K562 (cell line): Measurements from ENCODE around the gene ZNF581. TPM values are rescaled to one million over a fixed set of nuclear protein-coding genes. Genes with fewer than 3 reads are reported as not detected.

Experiments used
- ATAC-seq: fragments of 200-7000 bp; cut with Tn5 transposase; 3 replicates; pipeline ENCODE4 v1.9.1; 2020; ENCODE audit warnings: moderate library complexity
- BruUV-seq: library from RNA; stranded (reverse); fragments of 400-500 nt; replicated peaks from 2 replicates; lab custom pipeline; 2021; lab: Mats Ljungman, UMichigan
- CTCF ChIA-PET: fragments of 300-600 bp; formaldehyde crosslinking; extraction: SDS; loops from one replicate; lab custom pipeline; 2021; ENCODE audit warnings: low intra/inter-chr PET ratio; lab: Yijun Ruan, JAX
- POLR2A ChIA-PET: fragments of 300-600, 350-650 bp; sonication (Branson Sonifier 250); formaldehyde crosslinking; extraction: SDS; loops from one replicate; lab custom pipeline; 2021; ENCODE audit warnings: antibody characterized with exemption, inconsistent platforms; lab: Yijun Ruan, JAX
- DNase-seq, 4 experiments: peaks; one replicate each; pipeline versions ENCODE4 v3.0.0 to v3.0.0-alpha.2; 2011 to 2018; ENCODE audit warnings: low spot score in 3 of 4, mixed read lengths in 3 of 4; ENCODE audit errors: extremely low read depth in 1 of 4
- FAIRE-seq: peaks from 2 replicates; lab custom pipeline; 2011; peaks lifted over from hg19 to GRCh38; lab: Jason Lieb, UNC
- H2AFZ ChIP-seq: 2 replicates; pipeline ENCODE4 v1.6.0; 2011; ENCODE audit warnings: low read depth, low read length, control low read depth, inconsistent platforms
- H3K27ac ChIP-seq: fragments of 200-600 bp; 3 replicates; pipeline ENCODE4 v1.8.0; 2011; ENCODE audit warnings: low read depth, mild to moderate bottlenecking, control low read depth, inconsistent platforms, low read length, moderate library complexity, mixed read lengths; ENCODE audit errors: extremely low read depth
- H3K27me3 ChIP-seq, 2 experiments: fragments of 300-600 bp in 1 of 2; 2 replicates in 1 of 2; 3 replicates in 1 of 2; pipeline versions ENCODE4 v1.6.0 to v1.8.0; 2011; ENCODE audit warnings: inconsistent platforms in 2 of 2, low read length in 2 of 2, mild to moderate bottlenecking in 1 of 2, mixed read lengths in 1 of 2, moderate library complexity in 1 of 2; ENCODE audit not compliant: control insufficient read depth in 2 of 2, insufficient read depth in 2 of 2
- H3K36me3 ChIP-seq: fragments of 300-600 bp; 3 replicates; pipeline ENCODE4 v1.8.0; 2011; ENCODE audit warnings: mild to moderate bottlenecking, low read length, inconsistent platforms; ENCODE audit not compliant: control insufficient read depth, insufficient read depth
- H3K4me1 ChIP-seq, 2 experiments: fragments of 200-600 bp in 1 of 2; replicated peaks in 1 of 2; 2 replicates in 1 of 2; 3 replicates in 1 of 2; pipeline versions ENCODE4 v1.5.1 to v1.8.0; 2011; ENCODE audit warnings: inconsistent platforms in 2 of 2, low read length in 2 of 2, mild to moderate bottlenecking in 1 of 2, mixed read lengths in 1 of 2, moderate library complexity in 1 of 2; ENCODE audit not compliant: control insufficient read depth in 2 of 2, insufficient read depth in 2 of 2
- H3K4me2 ChIP-seq: 2 replicates; pipeline ENCODE4 v1.6.1; 2011; ENCODE audit warnings: low read length, control low read depth, inconsistent platforms, mixed read lengths; ENCODE audit not compliant: insufficient read depth
- H3K4me3 ChIP-seq: fragments of 200-600 bp; sonication (generic), shearing (Covaris generic); 2 replicates; pipeline ENCODE4 v1.5.1; 2016; ENCODE audit warnings: control low read depth, inconsistent platforms
- H3K79me2 ChIP-seq: fragments of 200-600 bp; 3 replicates; pipeline ENCODE4 v1.8.0; 2011; ENCODE audit warnings: low read length, inconsistent platforms; ENCODE audit not compliant: control insufficient read depth, insufficient read depth
- H3K9ac ChIP-seq, 2 experiments: 2 replicates each; pipeline versions ENCODE4 v1.6.0 to v1.6.1; 2011; ENCODE audit warnings: low read depth in 2 of 2, low read length in 2 of 2, control low read depth in 1 of 2, inconsistent platforms in 1 of 2, mild to moderate bottlenecking in 1 of 2, mixed read lengths in 1 of 2; ENCODE audit not compliant: insufficient read depth in 1 of 2
- H3K9me1 ChIP-seq: one replicate; pipeline ENCODE4 v1.6.0; 2011; ENCODE audit warnings: inconsistent platforms, mild to moderate bottlenecking, low read length, moderate library complexity; ENCODE audit not compliant: control insufficient read depth, insufficient read depth
- H3K9me3 ChIP-seq: replicated peaks from 2 replicates; pipeline ENCODE4 v1.5.1; 2011; ENCODE audit warnings: low read depth, low read length, inconsistent platforms; ENCODE audit not compliant: control insufficient read depth, insufficient read depth
- H4K20me1 ChIP-seq: replicated peaks from 2 replicates; pipeline ENCODE4 v1.6.1; 2011; ENCODE audit warnings: low read length, inconsistent platforms, mixed read lengths; ENCODE audit not compliant: control insufficient read depth, insufficient read depth
- EZH2 ChIP-seq: IDR thresholded peaks from 2 replicates; pipeline ENCODE4 v1.6.1; 2012; ENCODE audit warnings: low read depth, mild to moderate bottlenecking, inconsistent platforms, low read length, borderline replicate concordance
- HCFC1 ChIP-seq: IDR thresholded peaks from 2 replicates; pipeline ENCODE4 v1.6.1; 2012; ENCODE audit warnings: low read depth, low read length, improper control_type of control experiment
- HSF4 ChIP-seq: fragments of 250-450 bp; sonication (Bioruptor Pico); IDR thresholded peaks from 2 replicates; pipeline ENCODE4 v2.1.2; 2022; ENCODE audit warnings: mild to moderate bottlenecking, moderate library complexity, borderline replicate concordance
- NFYB ChIP-seq: IDR thresholded peaks from 2 replicates; pipeline ENCODE4 v1.6.1; 2011; ENCODE audit warnings: mild to moderate bottlenecking, moderate library complexity; ENCODE audit not compliant: insufficient read length; ENCODE audit errors: extremely low read depth
- RAD51 ChIP-seq: fragments of 450-650 bp; IDR thresholded peaks from 2 replicates; pipeline ENCODE4 v1.7.1; 2016; ENCODE audit warnings: low read depth, mild to moderate bottlenecking, borderline replicate concordance
- RBM34 ChIP-seq: fragments of 200-400 bp; formaldehyde crosslinking; IDR thresholded peaks from 2 replicates; pipeline ENCODE4 v1.6.1; 2018; ENCODE audit warnings: low read length, borderline replicate concordance; ENCODE audit not compliant: insufficient read depth
- SMAD1 ChIP-seq: fragments of 150-350 bp; IDR thresholded peaks from 2 replicates; pipeline ENCODE4 v1.6.1; 2014; ENCODE audit warnings: low read length, low read depth; ENCODE audit not compliant: partially characterized antibody
- SMAD4 ChIP-seq: fragments of 250-450 bp; sonication (Bioruptor Pico); conservative IDR thresholded peaks from 2 replicates; pipeline ENCODE4 v1.8.0; 2021; ENCODE audit warnings: inconsistent platforms, mild to moderate bottlenecking, moderate library complexity
- STAG1 ChIP-seq: sonication (generic); formaldehyde crosslinking; IDR thresholded peaks from 2 replicates; pipeline ENCODE4 v1.5.0; 2020; ENCODE audit warnings: missing genetic modification reagents, borderline replicate concordance
- ZNF175 ChIP-seq: fragments of 200-800 bp; sonication (Bioruptor generic); IDR thresholded peaks from 2 replicates; pipeline ENCODE4 v1.6.1; 2016; ENCODE audit warnings: low read depth, mild to moderate bottlenecking, missing genetic modification characterization, missing compliant biosample characterization
- ZNF184 ChIP-seq: sonication (generic); formaldehyde crosslinking; IDR thresholded peaks from 2 replicates; pipeline ENCODE4 v1.5.0; 2020; ENCODE audit warnings: missing genetic modification reagents
- WGBS: fragments of 100-300 bp; shearing (Covaris generic); methylation state at CpG from one replicate; pipeline ENCODE4 v1.1.6; 2016; ENCODE audit warnings: low coverage, mixed read lengths; ENCODE audit not compliant: insufficient coverage; ENCODE audit errors: missing lambda C conversion rate; 5-methylcytosine and 5-hydroxymethylcytosine counted together
- in situ Hi-C: fragments of 300-500 bp; cut with MboI; formaldehyde crosslinking; loops from 4 replicates; pipeline ENCODE4 v1.15.0; 2018; ENCODE audit warnings: inconsistent platforms, mixed read lengths
- intact Hi-C: fragments of 100-400 bp; cut with micrococcal nuclease; formaldehyde crosslinking; loops from 2 replicates; pipeline ENCODE4 v1.14.2; 2022
- polyA plus RNA-seq, 8 experiments: library from polyadenylated mRNA; depleted of rRNA in 4 of 8; stranded (reverse) in 5 of 8; unstranded in 3 of 8; fragments of >200 nt; fragmentation: Nextera tagmentation in 2 of 8; fragmentation: Illumina TruSeq in 1 of 8; extraction: Ambion mirVana in 2 of 8; extraction: Trizol in 1 of 8; gene quantifications; 2 replicates each; pipeline versions ENCODE4 v1.2.1 to v1.2.3, GENCODE V29; 2011 to 2014; ENCODE audit warnings: inconsistent platforms in 1 of 8, missing spikeins in 1 of 8
- total RNA-seq, 7 experiments: library from RNA; depleted of rRNA in 6 of 7; stranded (reverse); fragments of >200 nt in 6 of 7; fragmentation: Illumina TruSeq in 2 of 7; extraction: Trizol in 2 of 7; gene quantifications; 2 replicates each; pipeline versions ENCODE4 v1.2.1 to v1.2.3, GENCODE V29; 2011 to 2021; ENCODE audit warnings: low replicate concordance in 1 of 7
- TF ChIP-seq, protein P1 (sequence below): fragments of 250-450 bp; sonication (Bioruptor Pico); IDR thresholded peaks from 2 replicates; pipeline ENCODE4 v1.8.0; 2022; ENCODE audit warnings: moderate library complexity, mild to moderate bottlenecking, inconsistent platforms
- TF ChIP-seq, protein P2 (sequence below): fragments of 250-450 bp; sonication (Bioruptor Pico); IDR thresholded peaks from 2 replicates; pipeline ENCODE4 v1.9.0; 2021; ENCODE audit warnings: mild to moderate bottlenecking
- TF ChIP-seq, protein P3 (sequence below), 3 experiments: fragments of 200-800 bp in 1 of 3; fragments of 250-450 bp in 1 of 3; fragments of 450-650 bp in 1 of 3; sonication (Bioruptor Pico) in 1 of 3; sonication (Bioruptor generic) in 1 of 3; formaldehyde crosslinking in 1 of 3; IDR thresholded peaks; 2 replicates each; pipeline versions ENCODE4 v1.6.1 to v1.8.0; 2016 to 2022; ENCODE audit warnings: mild to moderate bottlenecking in 2 of 3, missing genetic modification characterization in 2 of 3, missing compliant biosample characterization in 1 of 3, moderate library complexity in 1 of 3
- TF ChIP-seq, protein P4 (sequence below): sonication (generic); formaldehyde crosslinking; IDR thresholded peaks from 2 replicates; pipeline ENCODE4 v1.8.1; 2023; ENCODE audit warnings: mild to moderate bottlenecking, missing genetic modification reagents, moderate library complexity
- TF ChIP-seq, protein P5 (sequence below), 2 experiments: fragments of 450-650 bp in 1 of 2; sonication (generic) in 1 of 2; formaldehyde crosslinking; conservative IDR thresholded peaks; 2 replicates each; pipeline versions ENCODE4 v1.4.0 to v1.8.1; 2020 to 2022; ENCODE audit warnings: mild to moderate bottlenecking in 1 of 2, missing genetic modification reagents in 1 of 2

Gene ZNF581
- total and polyA plus RNA-seq, 9 of the 15 experiments (the other 6 are each of a cell fraction or from before 2014, with no cell fraction given), result 2.4 to 39.4 (median 15.4) TPM

DNA sequence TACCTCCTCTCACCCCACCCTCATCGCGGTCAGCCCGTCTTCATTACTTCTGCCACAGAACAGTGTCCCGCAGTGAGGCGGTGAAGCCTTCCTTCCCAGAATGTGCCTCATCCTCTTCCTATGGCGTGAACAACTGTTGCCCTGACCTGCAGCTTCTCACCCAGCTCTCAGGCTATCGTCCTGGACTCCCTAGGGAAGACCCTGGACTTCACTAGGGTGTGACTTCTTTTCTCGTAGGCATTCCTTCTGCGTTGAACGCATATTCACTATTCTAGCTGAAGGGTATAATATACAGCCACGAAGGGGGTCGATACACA lies 37.0 kb upstream of the ZNF581 start:
- ATAC-seq (no peak), FAIRE-seq (no peak), DNase-seq (no peak)
- peak overlapping the region; percentile 97 for H3K4me2 ChIP-seq
- no peaks in the 10 kb centered on the region for H3K9me1 ChIP-seq
- H3K9me3 ChIP-seq, result 0 out of 2 replicates have a peak, but pooled peaks cover 2% of the 10 kb centered on the region
- H3K4me1 ChIP-seq, result peaks cover 19 to 38% of the 10 kb centered on the region in 2 experiments
- WGBS, result 20% methylated on average over 12 of the region's 12 CpGs
- H3K79me2 ChIP-seq, result peaks cover 20% of the 10 kb centered on the region
- peak overlapping the region; percentile 84 for H3K4me3 ChIP-seq
- ChIA-PET CTCF (interaction anchor here (0.6 to 2.5 kb wide), 4 partner anchors 25 to 94 kb away, joined by 3 to 23 read pairs (median 4); no protein-coding TSS in a partner anchor), POLR2A (interaction anchor here (0.8 to 2.2 kb wide), 9 partner anchors 12 to 144 kb away, joined by 3 to 18 read pairs (median 3); partner anchors contain the start of genes U2AF2 and ZNF784)
- no peaks in the 10 kb centered on the region for H4K20me1 ChIP-seq
- H3K27ac ChIP-seq, result peak overlapping the region; percentile 87
- peak overlapping the region; percentile 68 for H2AFZ ChIP-seq
- peaks cover 16% of the 10 kb centered on the region; the same call in 2 of the 3 replicates for H3K36me3 ChIP-seq
- peak overlapping the region; percentile 65 to 89 for H3K9ac ChIP-seq
- intact Hi-C loops (loop anchor here (1.0 kb wide), 1 partner anchor 89 kb away; no protein-coding TSS in a partner anchor), in situ Hi-C loops (no loop called here)
- no peaks in the 10 kb centered on the region for H3K27me3 ChIP-seq
- BruUV-seq, result no TSS peak
- TF ChIP-seq, protein P1, sequence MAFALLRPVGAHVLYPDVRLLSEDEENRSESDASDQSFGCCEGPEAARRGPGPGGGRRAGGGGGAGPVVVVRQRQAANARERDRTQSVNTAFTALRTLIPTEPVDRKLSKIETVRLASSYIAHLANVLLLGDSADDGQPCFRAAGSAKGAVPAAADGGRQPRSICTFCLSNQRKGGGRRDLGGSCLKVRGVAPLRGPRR (CRISPR knock-in tag), result no peak
- no peak for TF ChIP-seq RBM34
- TF ChIP-seq HCFC1, result no peak
- no peak for TF ChIP-seq NFYB
- no peak for TF ChIP-seq ZNF184 (CRISPR knock-in tag)
- TF ChIP-seq RAD51, result no peak
- no peak for TF ChIP-seq STAG1 (CRISPR knock-in tag)
- TF ChIP-seq, protein P2, sequence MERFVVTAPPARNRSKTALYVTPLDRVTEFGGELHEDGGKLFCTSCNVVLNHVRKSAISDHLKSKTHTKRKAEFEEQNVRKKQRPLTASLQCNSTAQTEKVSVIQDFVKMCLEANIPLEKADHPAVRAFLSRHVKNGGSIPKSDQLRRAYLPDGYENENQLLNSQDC (CRISPR knock-in tag), result no peak
- no peak for TF ChIP-seq ZNF175 (CRISPR knock-in tag)
- no peak for TF ChIP-seq HSF4 (CRISPR knock-in tag)
- no peak for TF ChIP-seq EZH2
- TF ChIP-seq, protein P3, sequence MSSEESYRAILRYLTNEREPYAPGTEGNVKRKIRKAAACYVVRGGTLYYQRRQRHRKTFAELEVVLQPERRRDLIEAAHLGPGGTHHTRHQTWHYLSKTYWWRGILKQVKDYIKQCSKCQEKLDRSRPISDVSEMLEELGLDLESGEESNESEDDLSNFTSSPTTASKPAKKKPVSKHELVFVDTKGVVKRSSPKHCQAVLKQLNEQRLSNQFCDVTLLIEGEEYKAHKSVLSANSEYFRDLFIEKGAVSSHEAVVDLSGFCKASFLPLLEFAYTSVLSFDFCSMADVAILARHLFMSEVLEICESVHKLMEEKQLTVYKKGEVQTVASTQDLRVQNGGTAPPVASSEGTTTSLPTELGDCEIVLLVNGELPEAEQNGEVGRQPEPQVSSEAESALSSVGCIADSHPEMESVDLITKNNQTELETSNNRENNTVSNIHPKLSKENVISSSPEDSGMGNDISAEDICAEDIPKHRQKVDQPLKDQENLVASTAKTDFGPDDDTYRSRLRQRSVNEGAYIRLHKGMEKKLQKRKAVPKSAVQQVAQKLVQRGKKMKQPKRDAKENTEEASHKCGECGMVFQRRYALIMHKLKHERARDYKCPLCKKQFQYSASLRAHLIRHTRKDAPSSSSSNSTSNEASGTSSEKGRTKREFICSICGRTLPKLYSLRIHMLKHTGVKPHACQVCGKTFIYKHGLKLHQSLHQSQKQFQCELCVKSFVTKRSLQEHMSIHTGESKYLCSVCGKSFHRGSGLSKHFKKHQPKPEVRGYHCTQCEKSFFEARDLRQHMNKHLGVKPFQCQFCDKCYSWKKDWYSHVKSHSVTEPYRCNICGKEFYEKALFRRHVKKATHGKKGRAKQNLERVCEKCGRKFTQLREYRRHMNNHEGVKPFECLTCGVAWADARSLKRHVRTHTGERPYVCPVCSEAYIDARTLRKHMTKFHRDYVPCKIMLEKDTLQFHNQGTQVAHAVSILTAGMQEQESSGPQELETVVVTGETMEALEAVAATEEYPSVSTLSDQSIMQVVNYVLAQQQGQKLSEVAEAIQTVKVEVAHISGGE (CRISPR knock-in tag; IDR thresholded peaks at IDR 0.05), result no peak
- TF ChIP-seq, protein P4, sequence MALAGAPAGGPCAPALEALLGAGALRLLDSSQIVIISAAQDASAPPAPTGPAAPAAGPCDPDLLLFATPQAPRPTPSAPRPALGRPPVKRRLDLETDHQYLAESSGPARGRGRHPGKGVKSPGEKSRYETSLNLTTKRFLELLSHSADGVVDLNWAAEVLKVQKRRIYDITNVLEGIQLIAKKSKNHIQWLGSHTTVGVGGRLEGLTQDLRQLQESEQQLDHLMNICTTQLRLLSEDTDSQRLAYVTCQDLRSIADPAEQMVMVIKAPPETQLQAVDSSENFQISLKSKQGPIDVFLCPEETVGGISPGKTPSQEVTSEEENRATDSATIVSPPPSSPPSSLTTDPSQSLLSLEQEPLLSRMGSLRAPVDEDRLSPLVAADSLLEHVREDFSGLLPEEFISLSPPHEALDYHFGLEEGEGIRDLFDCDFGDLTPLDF (CRISPR knock-in tag), result no peak
- TF ChIP-seq SMAD1, result no peak
- 0 out of 2 replicates have a peak, but pooled peaks have one; percentile 4 for TF ChIP-seq SMAD4 (CRISPR knock-in tag)
- TF ChIP-seq, protein P5, sequence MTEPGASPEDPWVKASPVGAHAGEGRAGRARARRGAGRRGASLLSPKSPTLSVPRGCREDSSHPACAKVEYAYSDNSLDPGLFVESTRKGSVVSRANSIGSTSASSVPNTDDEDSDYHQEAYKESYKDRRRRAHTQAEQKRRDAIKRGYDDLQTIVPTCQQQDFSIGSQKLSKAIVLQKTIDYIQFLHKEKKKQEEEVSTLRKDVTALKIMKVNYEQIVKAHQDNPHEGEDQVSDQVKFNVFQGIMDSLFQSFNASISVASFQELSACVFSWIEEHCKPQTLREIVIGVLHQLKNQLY (CRISPR knock-in tag; conservative IDR thresholded peaks at IDR 0.05), result no peak
